GM18508 (cell line): ENCODE results near the gene COL18A1.
"Not testable (repeated sequence)": the region's sequence is repeated elsewhere in the genome, so short reads cannot be mapped to it uniquely, and the experiment has no call there.

ENCODE experiments used
- ATAC-seq: cut with Tn5 transposase; IDR thresholded peaks from one replicate; pipeline ENCODE4 v1.9.1; 2021; ENCODE audit warnings: moderate number of reproducible peaks; ENCODE audit not compliant: insufficient read depth, unreplicated experiment

Gene COL18A1

GRCh38 chr21:45366931-45367401 is 38.0 kb upstream of the COL18A1 start:
- no peak for ATAC-seq

GRCh38 chr21:45367402-45368351 is 37.3 kb upstream of the COL18A1 start:
- ATAC-seq: no peak

- not testable (repeated sequence) for ATAC-seq
Measured at GRCh38 chr21:45369018-45369417, 35.9 kb upstream of the COL18A1 start.

GRCh38 chr21:45370575-45370974 is 34.4 kb upstream of the COL18A1 start:
- ATAC-seq: no peak

GRCh38 chr21:45371081-45371480 is 33.9 kb upstream of the COL18A1 start:
- ATAC-seq: no peak

- no peak for ATAC-seq
Measured at GRCh38 chr21:45371655-45372054, 33.3 kb upstream of the COL18A1 start.

GRCh38 chr21:45372732-45373355 is 32.1 kb upstream of the COL18A1 start:
- no peak for ATAC-seq

GRCh38 chr21:45373991-45374816 is 30.8 kb upstream of the COL18A1 start:
- ATAC-seq: no peak

- no peak for ATAC-seq
Measured at GRCh38 chr21:45374826-45375455, 30.0 kb upstream of the COL18A1 start.

- ATAC-seq: no peak
Measured at GRCh38 chr21:45376459-45377324, 28.3 kb upstream of the COL18A1 start.

- ATAC-seq: no peak
Measured at GRCh38 chr21:45377325-45377709, 27.6 kb upstream of the COL18A1 start.

GRCh38 chr21:45377866-45378257 is 27.1 kb upstream of the COL18A1 start:
- no peak for ATAC-seq

- ATAC-seq: no peak
Measured at GRCh38 chr21:45378258-45378966, 26.6 kb upstream of the COL18A1 start.

GRCh38 chr21:45379171-45379900 is 25.6 kb upstream of the COL18A1 start:
- ATAC-seq: no peak

- no peak for ATAC-seq
Measured at GRCh38 chr21:45379901-45380330, 25.0 kb upstream of the COL18A1 start.

GRCh38 chr21:45380566-45380965 is 24.4 kb upstream of the COL18A1 start:
- ATAC-seq: no peak

GRCh38 chr21:45381036-45381787 is 23.8 kb upstream of the COL18A1 start:
- no peak for ATAC-seq
